Retinal pigment epithelial cell (primary cell): ENCODE measurements around the gene ANKMY2.

Experiments
- DNase-seq: peaks from one replicate; pipeline ENCODE4 v3.0.0-alpha.2; 2010; ENCODE audit warnings: low read depth
- H3K4me3 ChIP-seq: 2 replicates; pipeline ENCODE4 v1.5.1; 2011; ENCODE audit warnings: mild to moderate bottlenecking, low read length, control low read depth, moderate library complexity
- CTCF ChIP-seq: conservative IDR thresholded peaks from 2 replicates; pipeline ENCODE4 v1.5.1; 2011; ENCODE audit warnings: low read depth, low read length, control low read depth, inconsistent platforms

ANKMY2 gene

GRCh38 chr7:16645593-16646471, at the start of gene ANKMY2, which contains the start of gene BZW2:
Gene ANKMY2 (minus strand): TSS chr7:16645754. CDS start chr7:16645573, 181 bp downstream.
Gene BZW2 (plus strand): TSS chr7:16646181. CDS start chr7:16665444, 19,263 bp downstream.
- peak within 1 kb of the TSS; percentile 90 for H3K4me3 ChIP-seq

GRCh38 chr7:16694806-16695205, 49.3 kb upstream of the ANKMY2 start:
- DNase-seq, result no peak
- H3K4me3 ChIP-seq, result no peak overlapping the region
- TF ChIP-seq CTCF, result no peak

More at GRCh38 chr7:16645593-16646471, at the start of gene ANKMY2, which contains the start of gene BZW2:
- TF ChIP-seq CTCF, result no peak
- peak; percentile 87 for DNase-seq

- DNase-seq, result no peak
- no peak overlapping the region for H3K4me3 ChIP-seq
- TF ChIP-seq CTCF, result no peak
These were observed 48.2 kb upstream of the ANKMY2 start for GRCh38 chr7:16693601-16694318.

GRCh38 chr7:16691241-16691640, 45.7 kb upstream of the ANKMY2 start:
- DNase-seq, result no peak
- no peak overlapping the region for H3K4me3 ChIP-seq
- no peak for TF ChIP-seq CTCF

GRCh38 chr7:16688249-16688648, 42.7 kb upstream of the ANKMY2 start:
- no peak for TF ChIP-seq CTCF
- no peak for DNase-seq
- H3K4me3 ChIP-seq, result no peak overlapping the region

GRCh38 chr7:16685535-16685934, 40.0 kb upstream of the ANKMY2 start:
- no peak for TF ChIP-seq CTCF
- no peak overlapping the region for H3K4me3 ChIP-seq

More at GRCh38 chr7:16685535-16685934, 40.0 kb upstream of the ANKMY2 start:
- DNase-seq, result no peak
